OCI-LY3 (cell line): Measurements from ENCODE around the gene PAPSS2.

Experiments used
- H2AFZ ChIP-seq: fragments of 200-600, 300-600 bp; shearing (Covaris generic); 2 replicates; pipeline ENCODE4 v1.6.0; 2014; ENCODE audit warnings: antibody characterized with exemption, low read depth, low read length
- H3K27ac ChIP-seq: fragments of 200-600, 300-600 bp; sonication (generic); 2 replicates; pipeline ENCODE4 v1.5.1; 2014; ENCODE audit warnings: mild to moderate bottlenecking, low read length, moderate library complexity, mixed read lengths
- H3K27me3 ChIP-seq: fragments of 200-600, 300-600 bp; sonication (generic); 2 replicates; pipeline ENCODE4 v1.6.1; 2014; ENCODE audit warnings: low read depth, low read length, mixed read lengths
- H3K36me3 ChIP-seq: fragments of 200-600, 300-600 bp; sonication (generic); replicated peaks from 2 replicates; pipeline ENCODE3; 2014; ENCODE audit warnings: low read depth, low read length, mixed read lengths
- H3K4me1 ChIP-seq: fragments of 300-600, 200-600 bp; sonication (generic); 2 replicates; pipeline ENCODE4 v1.6.1; 2014; ENCODE audit warnings: low read length, mixed read lengths
- H3K4me2 ChIP-seq: fragments of 200-600, 300-600 bp; sonication (generic); 2 replicates; pipeline ENCODE4 v1.6.1; 2014; ENCODE audit warnings: low read length, mixed read lengths
- H3K4me3 ChIP-seq: fragments of 300-600, 200-600 bp; sonication (generic); 2 replicates; pipeline ENCODE4 v1.5.1; 2014; ENCODE audit warnings: antibody characterized with exemption, mild to moderate bottlenecking, low read length, moderate library complexity
- H3K79me2 ChIP-seq: fragments of 300-600, 200-600 bp; shearing (Covaris generic); 2 replicates; pipeline ENCODE4 v1.6.1; 2014; ENCODE audit warnings: mild to moderate bottlenecking, low read length, mixed read lengths
- H3K9ac ChIP-seq: fragments of 300-600, 200-600 bp; shearing (Covaris generic); 2 replicates; pipeline ENCODE4 v1.6.0; 2014; ENCODE audit warnings: mild to moderate bottlenecking, low read length, moderate library complexity
- H3K9me3 ChIP-seq: fragments of 200-600, 300-600 bp; shearing (Covaris generic); 2 replicates; pipeline ENCODE4 v1.6.1; 2014; ENCODE audit warnings: low read length, mixed read lengths; ENCODE audit not compliant: insufficient read depth
- H4K20me1 ChIP-seq: fragments of 200-600, 300-600 bp; sonication (generic); 2 replicates; pipeline ENCODE4 v1.6.1; 2016; ENCODE audit warnings: low read length, mixed read lengths; ENCODE audit not compliant: insufficient read depth
- EZH2phosphoT487 ChIP-seq: fragments of 200-600 bp; shearing (Covaris generic); IDR thresholded peaks from 2 replicates; pipeline ENCODE4 v1.6.1; 2018; ENCODE audit warnings: antibody characterized with exemption, mixed run types, low read depth
- TF ChIP-seq, protein P1 (sequence below): fragments of 200-600, 300-600 bp; sonication (generic); IDR thresholded peaks from 2 replicates; pipeline ENCODE4 v1.5.1; 2014; ENCODE audit warnings: antibody characterized with exemption, low read length, low read depth

PAPSS2 gene

DNA sequence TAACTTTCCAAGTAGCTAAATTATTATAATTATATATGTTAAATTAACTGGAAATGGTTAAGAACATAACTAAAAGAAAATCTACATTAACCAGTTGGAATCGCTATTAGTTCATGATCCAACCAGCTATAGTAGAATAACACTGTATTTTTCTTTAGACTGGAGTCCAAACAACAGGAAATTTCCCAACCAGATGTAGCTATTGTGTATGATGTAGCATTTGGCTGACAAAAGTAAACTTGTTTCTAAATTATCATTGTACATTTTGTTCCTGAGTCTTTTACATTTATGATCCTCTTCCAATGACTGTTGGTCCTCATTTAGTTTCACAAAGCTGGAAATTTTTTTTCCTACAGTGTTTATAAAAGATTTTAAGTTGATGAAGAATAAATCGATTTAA lies 62.1 kb downstream of the PAPSS2 start:
- TF ChIP-seq EZH2phosphoT487 = no peak
- TF ChIP-seq, protein P1, sequence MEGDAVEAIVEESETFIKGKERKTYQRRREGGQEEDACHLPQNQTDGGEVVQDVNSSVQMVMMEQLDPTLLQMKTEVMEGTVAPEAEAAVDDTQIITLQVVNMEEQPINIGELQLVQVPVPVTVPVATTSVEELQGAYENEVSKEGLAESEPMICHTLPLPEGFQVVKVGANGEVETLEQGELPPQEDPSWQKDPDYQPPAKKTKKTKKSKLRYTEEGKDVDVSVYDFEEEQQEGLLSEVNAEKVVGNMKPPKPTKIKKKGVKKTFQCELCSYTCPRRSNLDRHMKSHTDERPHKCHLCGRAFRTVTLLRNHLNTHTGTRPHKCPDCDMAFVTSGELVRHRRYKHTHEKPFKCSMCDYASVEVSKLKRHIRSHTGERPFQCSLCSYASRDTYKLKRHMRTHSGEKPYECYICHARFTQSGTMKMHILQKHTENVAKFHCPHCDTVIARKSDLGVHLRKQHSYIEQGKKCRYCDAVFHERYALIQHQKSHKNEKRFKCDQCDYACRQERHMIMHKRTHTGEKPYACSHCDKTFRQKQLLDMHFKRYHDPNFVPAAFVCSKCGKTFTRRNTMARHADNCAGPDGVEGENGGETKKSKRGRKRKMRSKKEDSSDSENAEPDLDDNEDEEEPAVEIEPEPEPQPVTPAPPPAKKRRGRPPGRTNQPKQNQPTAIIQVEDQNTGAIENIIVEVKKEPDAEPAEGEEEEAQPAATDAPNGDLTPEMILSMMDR = no peak
- Histone ChIP-seq H3K9me3 (no peaks in the 10 kb centered on the region), H3K4me2 (no peak overlapping the region), H3K4me3 (no peak overlapping the region), H3K36me3 (no peaks in the 10 kb centered on the region), H3K9ac (no peak overlapping the region), H3K27me3 (no peaks in the 10 kb centered on the region), H2AFZ (no peak overlapping the region), H3K4me1 (peaks cover 8% of the 10 kb centered on the region; the same call in 1 of the 2 replicates), H4K20me1 (no peaks in the 10 kb centered on the region), H3K27ac (no peak overlapping the region), H3K79me2 (no peaks in the 10 kb centered on the region)

DNA sequence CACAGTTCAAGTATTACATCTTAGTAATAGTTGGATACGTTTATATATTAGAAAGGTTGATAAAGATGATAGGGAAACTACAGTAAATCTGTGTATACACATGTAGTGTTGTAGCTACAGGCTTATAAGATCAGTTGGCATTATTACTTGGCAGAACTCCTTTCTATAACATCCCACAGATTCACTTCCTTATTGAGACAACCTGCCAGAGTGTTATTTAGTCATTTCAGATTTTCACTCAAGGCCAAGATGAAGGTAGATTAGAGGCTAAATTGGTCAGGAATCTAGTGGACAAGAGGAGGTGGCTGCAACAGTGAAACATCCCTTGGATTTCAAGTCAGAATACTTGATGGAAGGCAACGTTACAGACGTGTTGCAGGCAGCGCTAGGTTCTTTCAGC lies 63.0 kb downstream of the PAPSS2 start:
- no peak overlapping the region for H2AFZ ChIP-seq

DNA sequence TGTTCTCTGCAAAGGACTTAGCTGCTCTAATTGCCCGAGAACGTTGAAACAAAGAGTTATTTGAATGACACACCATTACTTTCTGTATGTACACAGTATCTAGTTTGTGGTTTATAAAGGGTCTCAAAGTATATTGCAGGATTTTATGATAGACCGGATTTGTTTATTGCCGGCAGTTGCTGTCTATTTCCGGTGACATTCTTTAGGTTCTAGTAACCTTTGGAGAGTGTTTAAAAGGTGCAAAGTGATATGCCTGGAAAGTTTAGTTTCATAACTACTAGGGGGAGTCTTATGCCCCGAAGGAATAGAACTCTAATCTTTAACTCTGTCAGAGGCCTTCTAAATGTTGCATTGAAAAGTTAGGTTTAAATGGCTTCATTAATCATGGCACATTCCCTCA lies 63.8 kb downstream of the PAPSS2 start:
- TF ChIP-seq EZH2phosphoT487 = no peak
- TF ChIP-seq, protein P1 = no peak
- Histone ChIP-seq H3K27ac (no peak overlapping the region), H3K79me2 (no peaks in the 10 kb centered on the region), H3K27me3 (no peaks in the 10 kb centered on the region), H2AFZ (no peak overlapping the region), H4K20me1 (no peaks in the 10 kb centered on the region), H3K36me3 (no peaks in the 10 kb centered on the region), H3K9me3 (no peaks in the 10 kb centered on the region), H3K4me2 (no peak overlapping the region), H3K4me1 (peaks cover 8% of the 10 kb centered on the region; the same call in 1 of the 2 replicates), H3K9ac (no peak overlapping the region), H3K4me3 (no peak overlapping the region)

More for the DNA sequence above, 63.0 kb downstream of the PAPSS2 start:
- no peaks in the 10 kb centered on the region for H4K20me1 ChIP-seq
- no peaks in the 10 kb centered on the region for H3K9me3 ChIP-seq
- H3K4me2 ChIP-seq = no peak overlapping the region
- no peak overlapping the region for H3K9ac ChIP-seq
- no peak overlapping the region for H3K27ac ChIP-seq
- peaks cover 8% of the 10 kb centered on the region; the same call in 1 of the 2 replicates for H3K4me1 ChIP-seq
- no peaks in the 10 kb centered on the region for H3K27me3 ChIP-seq
- H3K4me3 ChIP-seq = no peak overlapping the region
- H3K36me3 ChIP-seq = no peaks in the 10 kb centered on the region
- no peaks in the 10 kb centered on the region for H3K79me2 ChIP-seq
- TF ChIP-seq EZH2phosphoT487 = no peak
- TF ChIP-seq, protein P1 = no peak

DNA sequence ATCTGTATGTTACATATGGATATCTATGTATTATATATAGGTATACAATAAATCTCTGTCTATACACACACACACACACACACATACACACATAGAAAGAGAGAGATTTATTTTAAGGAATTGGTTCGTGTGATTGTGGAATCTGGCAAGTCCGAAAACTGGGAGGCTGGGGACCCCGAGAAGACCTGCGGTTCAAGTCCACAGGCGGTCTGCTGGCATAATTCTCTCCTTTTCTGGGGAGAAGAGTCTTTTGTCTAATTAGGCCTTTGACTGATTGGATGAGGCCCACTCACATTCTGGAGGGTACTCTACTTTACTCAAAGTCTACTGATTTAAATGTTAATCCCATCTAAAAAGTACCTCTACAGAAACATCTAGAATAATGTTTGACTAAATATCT lies 65.1 kb downstream of the PAPSS2 start:
- Histone ChIP-seq H3K27me3 (no peaks in the 10 kb centered on the region), H3K9me3 (no peaks in the 10 kb centered on the region), H4K20me1 (no peaks in the 10 kb centered on the region), H3K79me2 (no peaks in the 10 kb centered on the region), H3K9ac (no peak overlapping the region), H3K27ac (no peak overlapping the region), H3K36me3 (no peaks in the 10 kb centered on the region), H3K4me3 (no peak overlapping the region), H2AFZ (no peak overlapping the region), H3K4me2 (no peak overlapping the region), H3K4me1 (peaks cover 8% of the 10 kb centered on the region; the same call in 1 of the 2 replicates)
- TF ChIP-seq, protein P1 = no peak
- no peak for TF ChIP-seq EZH2phosphoT487
